Fibroblast of lung (primary cell): ENCODE measurements around the gene LRG1.

Experiments used
- EZH2 ChIP-seq: IDR thresholded peaks from 2 replicates; pipeline ENCODE4 v1.5.1; 2012; ENCODE audit warnings: low read length, control low read depth, mild to moderate bottlenecking; ENCODE audit errors: missing control alignments
- TF ChIP-seq, protein P1 (sequence below), 2 donors: IDR thresholded peaks in 1 of 2; conservative IDR thresholded peaks in 1 of 2; 1 replicate in 1 of 2; 2 replicates in 1 of 2; pipeline ENCODE4 v1.5.1; 2011 to 2012; ENCODE audit warnings: low read length in 2 of 2, control low read depth in 1 of 2, inconsistent platforms in 1 of 2, low read depth in 1 of 2, mild to moderate bottlenecking in 1 of 2

DNA sequence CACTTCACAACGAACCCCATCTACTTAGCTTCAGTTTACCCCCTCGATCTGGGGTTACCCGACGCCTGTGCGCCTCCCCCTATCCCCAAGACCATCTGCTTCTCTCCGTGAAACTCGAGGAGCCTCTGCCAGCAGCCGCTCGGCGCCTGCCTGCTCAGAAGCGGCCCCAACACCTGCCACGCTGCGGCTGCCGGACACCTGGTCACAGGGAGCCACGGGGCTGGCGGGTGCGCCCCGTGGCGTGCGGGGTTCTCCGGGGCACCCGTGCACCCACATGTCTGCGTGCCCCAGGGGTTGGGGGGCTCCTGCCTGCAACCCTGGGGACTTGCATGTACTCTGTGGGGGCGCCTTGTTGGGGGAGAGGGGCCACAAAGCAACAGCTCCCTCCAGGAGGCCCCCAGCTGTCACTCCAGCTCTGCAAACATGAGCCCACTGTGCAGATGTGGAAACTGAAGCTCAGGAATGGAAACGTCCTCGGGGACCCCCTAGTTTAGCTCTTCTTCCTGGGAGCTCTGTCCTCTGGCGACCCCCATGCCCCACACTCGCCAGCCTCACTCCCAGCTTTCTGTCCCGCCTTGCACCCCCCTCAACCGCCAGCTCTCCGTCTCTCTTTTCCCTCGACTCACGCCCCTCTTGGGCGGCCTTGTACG lies 26.7 kb upstream of the LRG1 start:
- TF ChIP-seq, protein P1, sequence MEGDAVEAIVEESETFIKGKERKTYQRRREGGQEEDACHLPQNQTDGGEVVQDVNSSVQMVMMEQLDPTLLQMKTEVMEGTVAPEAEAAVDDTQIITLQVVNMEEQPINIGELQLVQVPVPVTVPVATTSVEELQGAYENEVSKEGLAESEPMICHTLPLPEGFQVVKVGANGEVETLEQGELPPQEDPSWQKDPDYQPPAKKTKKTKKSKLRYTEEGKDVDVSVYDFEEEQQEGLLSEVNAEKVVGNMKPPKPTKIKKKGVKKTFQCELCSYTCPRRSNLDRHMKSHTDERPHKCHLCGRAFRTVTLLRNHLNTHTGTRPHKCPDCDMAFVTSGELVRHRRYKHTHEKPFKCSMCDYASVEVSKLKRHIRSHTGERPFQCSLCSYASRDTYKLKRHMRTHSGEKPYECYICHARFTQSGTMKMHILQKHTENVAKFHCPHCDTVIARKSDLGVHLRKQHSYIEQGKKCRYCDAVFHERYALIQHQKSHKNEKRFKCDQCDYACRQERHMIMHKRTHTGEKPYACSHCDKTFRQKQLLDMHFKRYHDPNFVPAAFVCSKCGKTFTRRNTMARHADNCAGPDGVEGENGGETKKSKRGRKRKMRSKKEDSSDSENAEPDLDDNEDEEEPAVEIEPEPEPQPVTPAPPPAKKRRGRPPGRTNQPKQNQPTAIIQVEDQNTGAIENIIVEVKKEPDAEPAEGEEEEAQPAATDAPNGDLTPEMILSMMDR (conservative IDR thresholded peaks at IDR 0.05 in 1 of 2, IDR thresholded peaks at IDR 0.05 in 1 of 2; ENCODE audit: low read depth in 1 of 2, low read length in 2 of 2): no peak
- no peak for TF ChIP-seq EZH2
